VCaP (cell line): ENCODE measurements around the gene BTAF1.

Experiments used
- H3K27ac ChIP-seq: fragments of 450-650 bp; 2 replicates; pipeline ENCODE4 v1.5.1; 2017
- CTCF ChIP-seq: fragments of 450-650 bp; conservative IDR thresholded peaks from 2 replicates; pipeline ENCODE4 v1.5.1; 2017; ENCODE audit warnings: mild to moderate bottlenecking, moderate library complexity

BTAF1 gene

GRCh38 chr10:92052741-92053140 lies 129.2 kb downstream of the BTAF1 start:
- no peak for TF ChIP-seq CTCF

GRCh38 chr10:92054807-92055206 lies 131.2 kb downstream of the BTAF1 start:
- H3K27ac ChIP-seq = no peak overlapping the region
- TF ChIP-seq CTCF = no peak

More at GRCh38 chr10:92052741-92053140, 129.2 kb downstream of the BTAF1 start:
- H3K27ac ChIP-seq = no peak overlapping the region

GRCh38 chr10:92062273-92062672 lies 138.7 kb downstream of the BTAF1 start:
- no peak overlapping the region for H3K27ac ChIP-seq
- no peak for TF ChIP-seq CTCF

GRCh38 chr10:92064506-92064905 lies 140.9 kb downstream of the BTAF1 start:
- H3K27ac ChIP-seq = no peak overlapping the region
- TF ChIP-seq CTCF = no peak

- no peak overlapping the region for H3K27ac ChIP-seq
- TF ChIP-seq CTCF = no peak
These were observed 142.8 kb downstream of the BTAF1 start for GRCh38 chr10:92066386-92066785.

GRCh38 chr10:92068900-92069299 lies 145.3 kb downstream of the BTAF1 start:
- no peak for TF ChIP-seq CTCF
- no peak overlapping the region for H3K27ac ChIP-seq

- no peak overlapping the region for H3K27ac ChIP-seq
- peak; percentile 48 for TF ChIP-seq CTCF
These were observed 150.7 kb downstream of the BTAF1 start for GRCh38 chr10:92074126-92074887.
